ENCODE results near the gene EQTN. TPM values are rescaled to one million over a fixed set of nuclear protein-coding genes. Genes with fewer than 3 reads are reported as not detected.

EQTN gene
- total RNA-seq, 1 experiment from 2014 or later = 0.81 TPM

DNA sequence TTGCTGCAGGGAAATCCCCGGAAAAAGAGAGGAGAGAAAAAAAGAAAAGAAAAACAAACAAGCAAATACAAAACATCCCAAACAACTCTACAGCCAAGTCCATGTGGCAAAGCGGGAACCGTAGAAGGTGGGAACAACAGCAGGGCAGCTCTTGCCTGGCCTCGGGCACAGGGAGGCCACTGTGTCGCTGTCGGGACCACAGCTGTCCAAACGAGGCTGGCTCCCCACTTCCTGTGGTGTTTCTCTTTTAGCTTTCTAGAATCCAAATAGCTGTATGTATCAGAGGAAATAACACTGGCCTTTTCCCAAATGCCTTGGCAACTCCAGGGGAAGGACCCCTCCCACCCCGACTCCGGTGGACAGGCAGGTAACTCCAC lies 41.6 kb upstream of the EQTN start (continued):
- TF ChIP-seq, protein P1, sequence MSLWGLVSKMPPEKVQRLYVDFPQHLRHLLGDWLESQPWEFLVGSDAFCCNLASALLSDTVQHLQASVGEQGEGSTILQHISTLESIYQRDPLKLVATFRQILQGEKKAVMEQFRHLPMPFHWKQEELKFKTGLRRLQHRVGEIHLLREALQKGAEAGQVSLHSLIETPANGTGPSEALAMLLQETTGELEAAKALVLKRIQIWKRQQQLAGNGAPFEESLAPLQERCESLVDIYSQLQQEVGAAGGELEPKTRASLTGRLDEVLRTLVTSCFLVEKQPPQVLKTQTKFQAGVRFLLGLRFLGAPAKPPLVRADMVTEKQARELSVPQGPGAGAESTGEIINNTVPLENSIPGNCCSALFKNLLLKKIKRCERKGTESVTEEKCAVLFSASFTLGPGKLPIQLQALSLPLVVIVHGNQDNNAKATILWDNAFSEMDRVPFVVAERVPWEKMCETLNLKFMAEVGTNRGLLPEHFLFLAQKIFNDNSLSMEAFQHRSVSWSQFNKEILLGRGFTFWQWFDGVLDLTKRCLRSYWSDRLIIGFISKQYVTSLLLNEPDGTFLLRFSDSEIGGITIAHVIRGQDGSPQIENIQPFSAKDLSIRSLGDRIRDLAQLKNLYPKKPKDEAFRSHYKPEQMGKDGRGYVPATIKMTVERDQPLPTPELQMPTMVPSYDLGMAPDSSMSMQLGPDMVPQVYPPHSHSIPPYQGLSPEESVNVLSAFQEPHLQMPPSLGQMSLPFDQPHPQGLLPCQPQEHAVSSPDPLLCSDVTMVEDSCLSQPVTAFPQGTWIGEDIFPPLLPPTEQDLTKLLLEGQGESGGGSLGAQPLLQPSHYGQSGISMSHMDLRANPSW (CRISPR knock-in tag; conservative IDR thresholded peaks at IDR 0.05; ENCODE audit: low read depth) = no peak

DNA sequence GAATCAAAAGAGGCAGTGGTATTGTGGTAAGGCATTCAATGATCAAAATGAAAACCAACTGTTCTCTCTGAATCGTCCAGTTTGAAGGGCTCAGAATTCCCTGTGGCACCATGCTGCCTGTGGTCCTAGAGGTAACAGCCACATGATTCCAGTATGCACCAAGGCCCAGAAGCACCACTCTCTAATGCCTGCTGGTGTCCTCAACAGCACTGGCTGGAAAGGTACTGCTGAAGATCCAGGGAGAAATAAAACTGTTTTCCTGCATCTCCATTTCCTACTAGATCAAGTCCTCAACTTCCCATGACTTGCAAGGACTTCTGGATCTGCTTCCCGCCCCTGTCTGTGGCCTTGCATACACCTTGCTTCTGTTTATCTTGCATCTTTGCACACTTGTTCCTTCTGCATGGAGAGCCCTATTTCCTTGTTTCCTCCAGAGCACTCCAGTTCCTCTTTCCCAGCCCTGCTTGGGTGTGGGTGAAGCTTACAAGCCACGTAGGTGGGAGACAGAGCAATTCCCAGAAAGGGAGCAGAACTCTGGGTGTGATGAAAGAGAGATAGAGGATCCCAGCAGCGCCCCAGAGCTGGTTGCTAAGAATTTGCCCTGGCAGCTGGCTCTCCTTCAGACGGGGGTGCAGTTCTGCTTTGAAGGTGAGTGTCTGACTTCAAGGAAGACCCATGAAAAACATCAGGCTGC lies 41.0 kb upstream of the EQTN start:
- TF ChIP-seq ZNF232 (CRISPR knock-in tag; IDR thresholded peaks at IDR 0.05) (no peak), CBFB (CRISPR knock-in tag; IDR thresholded peaks at IDR 0.05; ENCODE audit: low read depth) (no peak)
- TF ChIP-seq, protein P2, sequence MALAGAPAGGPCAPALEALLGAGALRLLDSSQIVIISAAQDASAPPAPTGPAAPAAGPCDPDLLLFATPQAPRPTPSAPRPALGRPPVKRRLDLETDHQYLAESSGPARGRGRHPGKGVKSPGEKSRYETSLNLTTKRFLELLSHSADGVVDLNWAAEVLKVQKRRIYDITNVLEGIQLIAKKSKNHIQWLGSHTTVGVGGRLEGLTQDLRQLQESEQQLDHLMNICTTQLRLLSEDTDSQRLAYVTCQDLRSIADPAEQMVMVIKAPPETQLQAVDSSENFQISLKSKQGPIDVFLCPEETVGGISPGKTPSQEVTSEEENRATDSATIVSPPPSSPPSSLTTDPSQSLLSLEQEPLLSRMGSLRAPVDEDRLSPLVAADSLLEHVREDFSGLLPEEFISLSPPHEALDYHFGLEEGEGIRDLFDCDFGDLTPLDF (CRISPR knock-in tag; IDR thresholded peaks at IDR 0.05) = no peak
- Mint-ChIP-seq H3K27ac (no peak overlapping the region), H3K4me1 (peaks cover 66% of the 10 kb centered on the region), H3K27me3 (ENCODE audit: low read depth) (peaks cover 2% of the 10 kb centered on the region), H3K9me3 (peaks cover 8% of the 10 kb centered on the region), H3K36me3 (peaks cover 8% of the 10 kb centered on the region), H3K4me3 (no peak overlapping the region)
- POLR2A ChIA-PET = no interaction called here
- CTCF ChIA-PET = interaction anchor here (0.7 kb wide), 1 partner anchor 151 kb away, joined by 3 read pairs; no protein-coding TSS in a partner anchor
- ATAC-seq (no peak), DNase-seq (ENCODE audit: low spot score) (no peak)

DNA sequence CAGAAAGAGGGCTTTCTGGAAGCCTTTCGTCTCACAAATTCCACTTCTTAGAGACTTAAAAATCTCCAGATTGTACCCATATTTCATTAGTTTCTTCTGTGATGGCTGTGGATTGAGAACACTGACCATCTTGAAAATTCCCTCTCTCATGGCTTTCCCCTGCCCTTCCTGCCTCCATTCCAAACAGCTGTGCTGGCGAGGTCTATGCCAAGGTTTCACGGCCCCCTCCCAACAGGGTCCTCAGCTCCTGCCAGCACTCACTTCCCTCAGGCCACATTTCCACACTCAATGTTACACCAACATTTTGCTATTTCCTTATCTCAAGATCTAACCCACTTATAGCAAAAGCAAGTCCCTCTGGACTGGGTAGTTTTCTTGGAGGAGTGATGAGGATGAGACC lies 40.3 kb upstream of the EQTN start:
- peaks cover 2% of the 10 kb centered on the region for H3K27me3 Mint-ChIP-seq (ENCODE audit: low read depth)
- DNase-seq (ENCODE audit: low spot score) = no peak
- peak overlapping the region; percentile 57; the same call in 1 of the 2 replicates for H3K27ac Mint-ChIP-seq
- peaks cover 5% of the 10 kb centered on the region for H3K36me3 Mint-ChIP-seq
- POLR2A ChIA-PET = no interaction called here
- CTCF ChIA-PET = no interaction called here
- H3K9me3 Mint-ChIP-seq = peaks cover 5% of the 10 kb centered on the region
- H3K4me1 Mint-ChIP-seq = peaks cover 68% of the 10 kb centered on the region
- ATAC-seq = no peak
- H3K4me3 Mint-ChIP-seq = no peak overlapping the region
- no peak for TF ChIP-seq TP53 (CRISPR knock-in tag; IDR thresholded peaks at IDR 0.05)
- no peak for TF ChIP-seq RORB (CRISPR knock-in tag; IDR thresholded peaks at IDR 0.05)
- TF ChIP-seq, protein P2 (CRISPR knock-in tag; IDR thresholded peaks at IDR 0.05) = no peak
- TF ChIP-seq, protein P3, sequence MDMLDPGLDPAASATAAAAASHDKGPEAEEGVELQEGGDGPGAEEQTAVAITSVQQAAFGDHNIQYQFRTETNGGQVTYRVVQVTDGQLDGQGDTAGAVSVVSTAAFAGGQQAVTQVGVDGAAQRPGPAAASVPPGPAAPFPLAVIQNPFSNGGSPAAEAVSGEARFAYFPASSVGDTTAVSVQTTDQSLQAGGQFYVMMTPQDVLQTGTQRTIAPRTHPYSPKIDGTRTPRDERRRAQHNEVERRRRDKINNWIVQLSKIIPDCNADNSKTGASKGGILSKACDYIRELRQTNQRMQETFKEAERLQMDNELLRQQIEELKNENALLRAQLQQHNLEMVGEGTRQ (CRISPR knock-in tag; IDR thresholded peaks at IDR 0.05) = no peak
- TF ChIP-seq, protein P1 (CRISPR knock-in tag; conservative IDR thresholded peaks at IDR 0.05; ENCODE audit: low read depth) = no peak
- TF ChIP-seq SOX15 (CRISPR knock-in tag; IDR thresholded peaks at IDR 0.05) = no peak
- TF ChIP-seq NFE2L1 (CRISPR knock-in tag; IDR thresholded peaks at IDR 0.05) = no peak
- TF ChIP-seq, protein P4, sequence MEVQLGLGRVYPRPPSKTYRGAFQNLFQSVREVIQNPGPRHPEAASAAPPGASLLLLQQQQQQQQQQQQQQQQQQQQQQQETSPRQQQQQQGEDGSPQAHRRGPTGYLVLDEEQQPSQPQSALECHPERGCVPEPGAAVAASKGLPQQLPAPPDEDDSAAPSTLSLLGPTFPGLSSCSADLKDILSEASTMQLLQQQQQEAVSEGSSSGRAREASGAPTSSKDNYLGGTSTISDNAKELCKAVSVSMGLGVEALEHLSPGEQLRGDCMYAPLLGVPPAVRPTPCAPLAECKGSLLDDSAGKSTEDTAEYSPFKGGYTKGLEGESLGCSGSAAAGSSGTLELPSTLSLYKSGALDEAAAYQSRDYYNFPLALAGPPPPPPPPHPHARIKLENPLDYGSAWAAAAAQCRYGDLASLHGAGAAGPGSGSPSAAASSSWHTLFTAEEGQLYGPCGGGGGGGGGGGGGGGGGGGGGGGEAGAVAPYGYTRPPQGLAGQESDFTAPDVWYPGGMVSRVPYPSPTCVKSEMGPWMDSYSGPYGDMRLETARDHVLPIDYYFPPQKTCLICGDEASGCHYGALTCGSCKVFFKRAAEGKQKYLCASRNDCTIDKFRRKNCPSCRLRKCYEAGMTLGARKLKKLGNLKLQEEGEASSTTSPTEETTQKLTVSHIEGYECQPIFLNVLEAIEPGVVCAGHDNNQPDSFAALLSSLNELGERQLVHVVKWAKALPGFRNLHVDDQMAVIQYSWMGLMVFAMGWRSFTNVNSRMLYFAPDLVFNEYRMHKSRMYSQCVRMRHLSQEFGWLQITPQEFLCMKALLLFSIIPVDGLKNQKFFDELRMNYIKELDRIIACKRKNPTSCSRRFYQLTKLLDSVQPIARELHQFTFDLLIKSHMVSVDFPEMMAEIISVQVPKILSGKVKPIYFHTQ (CRISPR knock-in tag; IDR thresholded peaks at IDR 0.05) = no peak
- no peak for TF ChIP-seq HMGA2 (CRISPR knock-in tag; IDR thresholded peaks at IDR 0.05)
- TF ChIP-seq GRHL2 (CRISPR knock-in tag; IDR thresholded peaks at IDR 0.05; ENCODE audit: insufficient replicate concordance, severe bottlenecking) = no peak
- no peak for TF ChIP-seq PRRX2 (CRISPR knock-in tag; IDR thresholded peaks at IDR 0.05)
- no peak for TF ChIP-seq NFYB (CRISPR knock-in tag; conservative IDR thresholded peaks at IDR 0.05; ENCODE audit: low read depth)
- no peak for TF ChIP-seq FOXJ3 (CRISPR knock-in tag; IDR thresholded peaks at IDR 0.05; ENCODE audit: borderline replicate concordance)
- no peak for TF ChIP-seq TEAD1 (CRISPR knock-in tag; IDR thresholded peaks at IDR 0.05)
- TF ChIP-seq ZNF396 (CRISPR knock-in tag; IDR thresholded peaks at IDR 0.05; ENCODE audit: borderline replicate concordance) = no peak
- TF ChIP-seq ZNF317 (CRISPR knock-in tag; IDR thresholded peaks at IDR 0.05; ENCODE audit: borderline replicate concordance, low read depth) = no peak
- TF ChIP-seq, protein P5, sequence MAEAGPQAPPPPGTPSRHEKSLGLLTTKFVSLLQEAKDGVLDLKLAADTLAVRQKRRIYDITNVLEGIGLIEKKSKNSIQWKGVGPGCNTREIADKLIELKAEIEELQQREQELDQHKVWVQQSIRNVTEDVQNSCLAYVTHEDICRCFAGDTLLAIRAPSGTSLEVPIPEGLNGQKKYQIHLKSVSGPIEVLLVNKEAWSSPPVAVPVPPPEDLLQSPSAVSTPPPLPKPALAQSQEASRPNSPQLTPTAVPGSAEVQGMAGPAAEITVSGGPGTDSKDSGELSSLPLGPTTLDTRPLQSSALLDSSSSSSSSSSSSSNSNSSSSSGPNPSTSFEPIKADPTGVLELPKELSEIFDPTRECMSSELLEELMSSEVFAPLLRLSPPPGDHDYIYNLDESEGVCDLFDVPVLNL (CRISPR knock-in tag; IDR thresholded peaks at IDR 0.05; ENCODE audit: borderline replicate concordance, low read depth) = no peak
- no peak for TF ChIP-seq SMAD3 (CRISPR knock-in tag; IDR thresholded peaks at IDR 0.05; ENCODE audit: borderline replicate concordance)
